SK-N-SH treated with all-trans-retinoic acid at 6 μM for 48 hours (cell line): ENCODE measurements around the gene KRT76.

Experiments
- ARNTL ChIP-seq: fragments of 450-650 bp; formaldehyde crosslinking; IDR thresholded peaks from 2 replicates; pipeline ENCODE4 v1.5.0; 2020; ENCODE audit warnings: low read depth, mild to moderate bottlenecking, moderate library complexity, borderline replicate concordance
- BACH2 ChIP-seq: fragments of 250-450 bp; sonication (Bioruptor Pico); IDR thresholded peaks from 2 replicates; pipeline ENCODE4 v1.9.0; 2021; ENCODE audit warnings: mild to moderate bottlenecking, borderline replicate concordance
- CSDC2 ChIP-seq: fragments of 250-450 bp; sonication (Bioruptor Pico); IDR thresholded peaks from 2 replicates; pipeline ENCODE4 v1.5.0; 2020; ENCODE audit warnings: mild to moderate bottlenecking, moderate library complexity
- SNAI2 ChIP-seq: fragments of 250-450 bp; sonication (Bioruptor Pico); IDR thresholded peaks from 2 replicates; pipeline ENCODE4 v1.5.0; 2020; ENCODE audit warnings: mild to moderate bottlenecking, moderate library complexity
- TCF4 ChIP-seq: fragments of 250-450 bp; sonication (Bioruptor Pico); IDR thresholded peaks from 2 replicates; pipeline ENCODE4 v1.8.0; 2021; ENCODE audit warnings: mild to moderate bottlenecking, moderate library complexity, borderline replicate concordance
- ZC3H10 ChIP-seq: fragments of 250-450 bp; sonication (Bioruptor Pico); IDR thresholded peaks from 2 replicates; pipeline ENCODE4 v1.5.1; 2021; ENCODE audit warnings: mild to moderate bottlenecking, moderate library complexity
- TF ChIP-seq, protein P1 (sequence below): fragments of 250-450 bp; sonication (Bioruptor Pico); IDR thresholded peaks from 2 replicates; pipeline ENCODE4 v1.5.1; 2021; ENCODE audit warnings: mild to moderate bottlenecking, moderate library complexity
- TF ChIP-seq, protein P2 (sequence below): fragments of 250-450 bp; sonication (Bioruptor Pico); IDR thresholded peaks from 2 replicates; pipeline ENCODE4 v1.8.0; 2021; ENCODE audit warnings: low read depth, mild to moderate bottlenecking, moderate library complexity, borderline replicate concordance
- TF ChIP-seq, protein P3 (sequence below): fragments of 250-450 bp; sonication (Bioruptor Pico); IDR thresholded peaks from 2 replicates; pipeline ENCODE4 v1.8.0; 2020; ENCODE audit warnings: mild to moderate bottlenecking, moderate library complexity, borderline replicate concordance

DNA sequence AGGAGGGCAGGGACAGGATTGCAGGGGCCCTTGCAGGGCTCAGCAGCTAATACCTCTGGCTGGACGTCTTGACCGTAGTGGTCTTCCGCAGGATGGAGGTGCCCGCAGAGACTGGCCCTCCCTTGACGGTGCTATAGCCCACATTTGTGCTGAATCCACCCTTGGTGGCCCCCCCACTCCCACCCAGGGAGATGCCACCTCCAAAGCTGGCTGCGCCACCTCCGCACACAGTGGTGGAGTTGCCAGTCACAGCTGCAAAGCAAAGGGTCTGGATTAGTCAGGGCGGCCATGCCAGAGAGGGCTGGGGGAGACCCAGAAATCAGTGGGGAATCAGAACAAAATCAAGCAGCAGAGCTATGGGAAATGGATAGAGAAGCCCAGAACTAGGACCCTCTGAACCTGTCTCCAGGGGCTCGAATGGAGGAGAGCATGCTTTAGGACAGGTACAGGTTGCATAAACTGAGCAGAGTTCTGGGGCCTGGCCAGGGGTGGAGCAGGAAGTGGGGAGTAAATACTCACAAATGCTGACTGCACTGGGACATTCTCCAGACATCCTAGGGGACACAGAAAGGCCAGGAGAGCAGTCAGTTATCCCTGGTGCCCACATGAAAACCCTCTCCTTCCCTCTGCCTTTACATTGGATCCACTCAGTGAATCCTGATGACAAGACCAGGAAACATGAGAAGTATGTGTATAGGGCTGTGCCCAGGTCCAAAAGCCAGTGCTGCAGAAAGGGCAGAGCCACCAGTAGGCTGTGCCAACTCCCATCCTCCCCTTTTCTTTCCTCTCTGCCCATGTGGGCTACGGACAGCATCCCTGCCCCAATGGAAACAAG, 44.9 kb upstream of the KRT76 start:
- TF ChIP-seq TCF4, result no peak
- TF ChIP-seq BACH2 (CRISPR knock-in tag), result no peak
- TF ChIP-seq, protein P1, sequence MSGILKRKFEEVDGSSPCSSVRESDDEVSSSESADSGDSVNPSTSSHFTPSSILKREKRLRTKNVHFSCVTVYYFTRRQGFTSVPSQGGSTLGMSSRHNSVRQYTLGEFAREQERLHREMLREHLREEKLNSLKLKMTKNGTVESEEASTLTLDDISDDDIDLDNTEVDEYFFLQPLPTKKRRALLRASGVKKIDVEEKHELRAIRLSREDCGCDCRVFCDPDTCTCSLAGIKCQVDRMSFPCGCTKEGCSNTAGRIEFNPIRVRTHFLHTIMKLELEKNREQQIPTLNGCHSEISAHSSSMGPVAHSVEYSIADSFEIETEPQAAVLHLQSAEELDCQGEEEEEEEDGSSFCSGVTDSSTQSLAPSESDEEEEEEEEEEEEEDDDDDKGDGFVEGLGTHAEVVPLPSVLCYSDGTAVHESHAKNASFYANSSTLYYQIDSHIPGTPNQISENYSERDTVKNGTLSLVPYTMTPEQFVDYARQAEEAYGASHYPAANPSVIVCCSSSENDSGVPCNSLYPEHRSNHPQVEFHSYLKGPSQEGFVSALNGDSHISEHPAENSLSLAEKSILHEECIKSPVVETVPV (CRISPR knock-in tag), result no peak
- no peak for TF ChIP-seq ARNTL
- TF ChIP-seq ZC3H10 (CRISPR knock-in tag), result no peak
- no peak for TF ChIP-seq CSDC2
- TF ChIP-seq, protein P2, sequence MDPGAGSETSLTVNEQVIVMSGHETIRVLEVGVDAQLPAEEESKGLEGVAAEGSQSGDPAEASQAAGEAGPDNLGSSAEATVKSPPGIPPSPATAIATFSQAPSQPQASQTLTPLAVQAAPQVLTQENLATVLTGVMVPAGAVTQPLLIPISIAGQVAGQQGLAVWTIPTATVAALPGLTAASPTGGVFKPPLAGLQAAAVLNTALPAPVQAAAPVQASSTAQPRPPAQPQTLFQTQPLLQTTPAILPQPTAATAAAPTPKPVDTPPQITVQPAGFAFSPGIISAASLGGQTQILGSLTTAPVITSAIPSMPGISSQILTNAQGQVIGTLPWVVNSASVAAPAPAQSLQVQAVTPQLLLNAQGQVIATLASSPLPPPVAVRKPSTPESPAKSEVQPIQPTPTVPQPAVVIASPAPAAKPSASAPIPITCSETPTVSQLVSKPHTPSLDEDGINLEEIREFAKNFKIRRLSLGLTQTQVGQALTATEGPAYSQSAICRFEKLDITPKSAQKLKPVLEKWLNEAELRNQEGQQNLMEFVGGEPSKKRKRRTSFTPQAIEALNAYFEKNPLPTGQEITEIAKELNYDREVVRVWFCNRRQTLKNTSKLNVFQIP (CRISPR knock-in tag), result no peak
- TF ChIP-seq SNAI2, result no peak
- TF ChIP-seq, protein P3, sequence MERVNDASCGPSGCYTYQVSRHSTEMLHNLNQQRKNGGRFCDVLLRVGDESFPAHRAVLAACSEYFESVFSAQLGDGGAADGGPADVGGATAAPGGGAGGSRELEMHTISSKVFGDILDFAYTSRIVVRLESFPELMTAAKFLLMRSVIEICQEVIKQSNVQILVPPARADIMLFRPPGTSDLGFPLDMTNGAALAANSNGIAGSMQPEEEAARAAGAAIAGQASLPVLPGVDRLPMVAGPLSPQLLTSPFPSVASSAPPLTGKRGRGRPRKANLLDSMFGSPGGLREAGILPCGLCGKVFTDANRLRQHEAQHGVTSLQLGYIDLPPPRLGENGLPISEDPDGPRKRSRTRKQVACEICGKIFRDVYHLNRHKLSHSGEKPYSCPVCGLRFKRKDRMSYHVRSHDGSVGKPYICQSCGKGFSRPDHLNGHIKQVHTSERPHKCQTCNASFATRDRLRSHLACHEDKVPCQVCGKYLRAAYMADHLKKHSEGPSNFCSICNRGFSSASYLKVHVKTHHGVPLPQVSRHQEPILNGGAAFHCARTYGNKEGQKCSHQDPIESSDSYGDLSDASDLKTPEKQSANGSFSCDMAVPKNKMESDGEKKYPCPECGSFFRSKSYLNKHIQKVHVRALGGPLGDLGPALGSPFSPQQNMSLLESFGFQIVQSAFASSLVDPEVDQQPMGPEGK (CRISPR knock-in tag), result no peak
